Measurements from ENCODE around the gene USP40. TPM values are rescaled to one million over a fixed set of nuclear protein-coding genes. Genes with fewer than 3 reads are reported as not detected.

The USP40 gene
- total RNA-seq, 6 experiments from 2014 or later = 22.8 to 27.4 (median 24.3) TPM

GRCh38 chr2:233492078-233492477 lies 74.5 kb downstream of the USP40 start:
- peaks cover 49% of the 10 kb centered on the region for H3K36me3 Mint-ChIP-seq (ENCODE audit: low read depth)
- TF ChIP-seq, protein P1, sequence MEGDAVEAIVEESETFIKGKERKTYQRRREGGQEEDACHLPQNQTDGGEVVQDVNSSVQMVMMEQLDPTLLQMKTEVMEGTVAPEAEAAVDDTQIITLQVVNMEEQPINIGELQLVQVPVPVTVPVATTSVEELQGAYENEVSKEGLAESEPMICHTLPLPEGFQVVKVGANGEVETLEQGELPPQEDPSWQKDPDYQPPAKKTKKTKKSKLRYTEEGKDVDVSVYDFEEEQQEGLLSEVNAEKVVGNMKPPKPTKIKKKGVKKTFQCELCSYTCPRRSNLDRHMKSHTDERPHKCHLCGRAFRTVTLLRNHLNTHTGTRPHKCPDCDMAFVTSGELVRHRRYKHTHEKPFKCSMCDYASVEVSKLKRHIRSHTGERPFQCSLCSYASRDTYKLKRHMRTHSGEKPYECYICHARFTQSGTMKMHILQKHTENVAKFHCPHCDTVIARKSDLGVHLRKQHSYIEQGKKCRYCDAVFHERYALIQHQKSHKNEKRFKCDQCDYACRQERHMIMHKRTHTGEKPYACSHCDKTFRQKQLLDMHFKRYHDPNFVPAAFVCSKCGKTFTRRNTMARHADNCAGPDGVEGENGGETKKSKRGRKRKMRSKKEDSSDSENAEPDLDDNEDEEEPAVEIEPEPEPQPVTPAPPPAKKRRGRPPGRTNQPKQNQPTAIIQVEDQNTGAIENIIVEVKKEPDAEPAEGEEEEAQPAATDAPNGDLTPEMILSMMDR (IDR thresholded peaks at IDR 0.05) = no peak
- no peak overlapping the region for H3K27ac Mint-ChIP-seq
- DNase-seq = no peak
- no peaks in the 10 kb centered on the region for H3K9me3 Mint-ChIP-seq
- H3K27me3 Mint-ChIP-seq (ENCODE audit: insufficient read depth) = peaks cover 5% of the 10 kb centered on the region; the same call in 1 of the 2 replicates
- H3K4me1 Mint-ChIP-seq (ENCODE audit: low read depth) = peaks cover 28% of the 10 kb centered on the region
- H3K4me3 Mint-ChIP-seq = no peak overlapping the region

DNA sequence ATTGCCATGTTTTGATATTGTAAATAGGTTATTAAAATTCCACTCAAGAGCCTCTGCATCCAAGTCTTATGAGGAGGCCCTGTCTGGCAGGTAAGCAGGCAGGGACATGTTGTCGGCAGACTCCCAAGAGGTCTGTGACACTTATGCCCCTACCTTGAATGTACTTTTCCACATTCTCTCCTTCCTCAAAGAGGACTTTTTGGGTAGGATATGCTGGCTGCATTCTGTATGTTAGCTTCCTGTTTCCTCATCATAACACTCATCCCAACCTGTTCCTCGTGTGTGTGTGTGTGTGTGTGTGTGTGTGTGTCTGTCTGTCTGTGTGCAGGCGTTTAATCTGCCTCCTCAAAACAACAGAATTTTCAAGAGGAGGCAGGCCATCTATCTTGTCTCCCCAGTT lies 75.3 kb downstream of the USP40 start:
- Mint-ChIP-seq H3K9me3 (no peaks in the 10 kb centered on the region), H3K27me3 (ENCODE audit: insufficient read depth) (peaks cover 5% of the 10 kb centered on the region; the same call in 1 of the 2 replicates), H3K4me3 (no peak overlapping the region), H3K27ac (no peak overlapping the region), H3K36me3 (ENCODE audit: low read depth) (peaks cover 50% of the 10 kb centered on the region), H3K4me1 (ENCODE audit: low read depth) (peaks cover 36% of the 10 kb centered on the region)
- TF ChIP-seq, protein P1 (IDR thresholded peaks at IDR 0.05) = no peak
- no peak for DNase-seq

DNA sequence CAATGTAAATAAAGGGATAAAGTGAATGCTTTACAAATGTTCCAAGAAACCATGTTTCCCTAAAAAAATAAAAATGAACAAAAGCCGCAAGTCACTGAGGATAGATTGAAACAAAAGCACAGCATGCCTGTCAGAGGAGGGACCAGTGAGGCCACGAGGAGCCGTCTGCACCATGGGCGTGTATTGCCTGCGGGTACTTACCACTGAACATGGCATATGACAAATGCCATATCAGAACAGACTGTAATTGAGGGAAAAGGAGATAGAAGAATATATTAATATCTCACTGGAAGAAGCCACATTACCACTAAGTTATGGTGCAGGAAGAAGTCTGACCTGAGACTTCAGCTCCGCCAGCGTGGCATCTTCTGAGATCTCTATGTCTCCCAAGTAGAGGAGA lies 75.8 kb downstream of the USP40 start:
- Mint-ChIP-seq H3K4me3 (no peak overlapping the region), H3K9me3 (no peaks in the 10 kb centered on the region), H3K27ac (no peak overlapping the region), H3K27me3 (ENCODE audit: insufficient read depth) (peaks cover 5% of the 10 kb centered on the region), H3K4me1 (ENCODE audit: low read depth) (peaks cover 41% of the 10 kb centered on the region), H3K36me3 (ENCODE audit: low read depth) (peaks cover 54% of the 10 kb centered on the region)
- no peak for DNase-seq
- TF ChIP-seq, protein P1 (IDR thresholded peaks at IDR 0.05) = no peak

DNA sequence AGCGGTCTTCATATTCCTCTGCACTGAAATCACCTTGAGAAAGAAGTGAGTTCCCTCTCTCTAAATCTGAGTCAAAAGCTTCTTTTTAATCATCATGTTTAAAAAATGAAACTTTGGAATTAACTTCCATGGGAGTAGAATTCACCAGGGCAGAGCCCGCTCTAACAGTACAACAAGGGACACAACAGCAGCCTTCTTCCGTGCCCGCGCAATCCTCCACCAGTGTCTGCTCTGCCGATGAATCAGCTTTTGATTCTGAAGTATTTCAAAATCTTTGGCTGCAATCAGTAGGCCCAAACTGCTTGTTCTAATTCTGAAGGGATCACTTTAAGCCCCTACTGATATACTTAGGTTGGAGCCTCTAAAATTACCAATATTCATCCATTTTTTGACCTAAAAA lies 76.9 kb downstream of the USP40 start:
- no peak for DNase-seq
- Mint-ChIP-seq H3K27ac (no peak overlapping the region), H3K4me3 (no peak overlapping the region)

DNA sequence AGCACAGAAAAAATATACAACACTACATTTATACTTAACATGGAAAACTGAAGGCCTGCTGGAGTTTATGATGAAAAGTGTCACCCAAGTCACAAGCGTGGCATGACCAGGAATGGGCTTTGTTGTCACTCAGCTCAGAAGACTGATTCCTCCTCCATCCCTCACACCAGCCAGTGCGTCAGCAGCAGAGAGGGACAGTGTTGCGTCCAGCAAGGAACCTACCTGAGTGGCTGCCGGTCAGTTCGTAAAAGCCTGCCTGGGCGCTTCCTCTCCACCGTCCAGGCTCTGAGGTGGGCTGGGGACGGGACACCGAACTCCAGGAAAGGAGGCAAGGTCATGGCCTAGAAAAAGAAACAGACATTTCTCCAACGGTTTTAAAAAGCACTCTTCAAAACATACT lies 77.4 kb downstream of the USP40 start:
- Mint-ChIP-seq H3K27ac (no peak overlapping the region), H3K4me3 (no peak overlapping the region), H3K4me1 (ENCODE audit: low read depth) (peaks cover 42% of the 10 kb centered on the region), H3K9me3 (no peaks in the 10 kb centered on the region), H3K36me3 (ENCODE audit: low read depth) (peaks cover 67% of the 10 kb centered on the region), H3K27me3 (ENCODE audit: insufficient read depth) (peaks cover 8% of the 10 kb centered on the region)
- no peak for DNase-seq
- TF ChIP-seq, protein P1 (IDR thresholded peaks at IDR 0.05) = no peak

More for the DNA sequence above, 76.9 kb downstream of the USP40 start:
- Mint-ChIP-seq H3K9me3 (no peaks in the 10 kb centered on the region), H3K4me1 (ENCODE audit: low read depth) (peaks cover 42% of the 10 kb centered on the region), H3K27me3 (ENCODE audit: insufficient read depth) (peaks cover 8% of the 10 kb centered on the region), H3K36me3 (ENCODE audit: low read depth) (peaks cover 64% of the 10 kb centered on the region)
- TF ChIP-seq, protein P1 (IDR thresholded peaks at IDR 0.05) = no peak

Data from HFFc6 (cell line).